ENCODE measurements around the gene ARAP1.

The ARAP1 gene

GRCh38 chr11:72653649-72654048 lies 98.6 kb downstream of the ARAP1 start:
- no peak for DNase-seq

- DNase-seq = no peak
These were observed 99.2 kb downstream of the ARAP1 start for GRCh38 chr11:72652873-72653630.

GRCh38 chr11:72652133-72652532 lies 100.1 kb downstream of the ARAP1 start:
- DNase-seq = no peak

- no peak for DNase-seq
These were observed 102.8 kb downstream of the ARAP1 start for GRCh38 chr11:72649215-72649976.

- no peak for DNase-seq
These were observed 103.6 kb downstream of the ARAP1 start for GRCh38 chr11:72648384-72649136.

- DNase-seq = no peak
These were observed 104.3 kb downstream of the ARAP1 start for GRCh38 chr11:72647882-72648281.

- DNase-seq = no peak
These were observed 105.7 kb downstream of the ARAP1 start for GRCh38 chr11:72646472-72646871.

GRCh38 chr11:72646024-72646423 lies 106.2 kb downstream of the ARAP1 start:
- DNase-seq = no peak

GRCh38 chr11:72643547-72643946 lies 108.7 kb downstream of the ARAP1 start:
- no peak for DNase-seq

GRCh38 chr11:72642884-72643522 lies 109.2 kb downstream of the ARAP1 start:
- DNase-seq = peak; percentile 69

- DNase-seq = peak; percentile 34
These were observed 109.9 kb downstream of the ARAP1 start for GRCh38 chr11:72642043-72642883.

GRCh38 chr11:72641522-72642042 lies 110.6 kb downstream of the ARAP1 start:
- no peak for DNase-seq

- no peak for DNase-seq
These were observed 112.5 kb downstream of the ARAP1 start for GRCh38 chr11:72639502-72640375.

GRCh38 chr11:72637926-72638325 lies 114.3 kb downstream of the ARAP1 start:
- no peak for DNase-seq

GRCh38 chr11:72637198-72637597 lies 115.0 kb downstream of the ARAP1 start:
- DNase-seq = no peak

GRCh38 chr11:72636376-72636775 lies 115.8 kb downstream of the ARAP1 start:
- DNase-seq = no peak

- DNase-seq = no peak
These were observed 116.3 kb downstream of the ARAP1 start for GRCh38 chr11:72635933-72636332.

GRCh38 chr11:72635309-72635915 lies 116.8 kb downstream of the ARAP1 start:
- peak; percentile 39 for DNase-seq
